Tibial nerve (tissue), 4 donors: ENCODE results near the gene RAB17. TPM values are rescaled to one million over a fixed set of nuclear protein-coding genes. Genes with fewer than 3 reads are reported as not detected.
A peak's percentile ranks its signal among the peaks of the same experiment; 100 is the strongest.

Experiments
- DNase-seq, 2 donors: peaks; one replicate each; pipeline ENCODE4 v3.0.0-alpha.2; 2019; ENCODE audit warnings: low spot score in 2 of 2
- H3K27ac ChIP-seq, 4 donors: fragments of 200-600 bp; sonication (generic) in 3 of 4; one replicate each; pipeline ENCODE4 v1.5.1; 2017 to 2019; ENCODE audit warnings: mild to moderate bottlenecking in 1 of 4
- H3K27me3 ChIP-seq, 2 donors: fragments of 200-600 bp; sonication (generic) in 1 of 2; one replicate each; pipeline versions ENCODE4 v1.5.1 to v1.6.0; 2017 to 2019
- H3K36me3 ChIP-seq, 3 donors: fragments of 200-600 bp; sonication (generic); one replicate each; pipeline ENCODE4 v1.5.1; 2018 to 2019
- H3K4me1 ChIP-seq, 4 donors: fragments of 200-600 bp; sonication (generic) in 3 of 4; one replicate each; pipeline ENCODE4 v1.5.1; 2017 to 2019
- H3K4me3 ChIP-seq, 4 donors: fragments of 200-600 bp; sonication (generic) in 3 of 4; one replicate each; pipeline ENCODE4 v1.5.1; 2017 to 2019; ENCODE audit warnings: mild to moderate bottlenecking in 1 of 4, moderate library complexity in 1 of 4
- H3K9me3 ChIP-seq, 4 donors: fragments of 200-600 bp; sonication (generic) in 3 of 4; one replicate each; pipeline ENCODE4 v1.5.1; 2017 to 2019
- CTCF ChIP-seq, 5 experiments: fragments of 200-600 bp in 3 of 5; fragments of 450-650 bp in 2 of 5; sonication (generic) in 3 of 5; IDR thresholded peaks; one replicate each; pipeline ENCODE4 v1.5.1; 2016 to 2019; ENCODE audit warnings: antibody characterized with exemption in 5 of 5, mild to moderate bottlenecking in 3 of 5, moderate library complexity in 2 of 5
- EP300 ChIP-seq, 2 donors: sonication (generic); formaldehyde crosslinking; IDR thresholded peaks; one replicate each; pipeline ENCODE4 v1.6.1; 2017; ENCODE audit warnings: antibody characterized with exemption in 2 of 2, mild to moderate bottlenecking in 1 of 2
- POLR2A ChIP-seq, 2 donors: fragments of 450-650 bp; IDR thresholded peaks; one replicate each; pipeline ENCODE4 v1.6.1; 2017; ENCODE audit warnings: antibody characterized with exemption in 2 of 2, mild to moderate bottlenecking in 2 of 2, moderate library complexity in 2 of 2
- WGBS, 2 donors: methylation state at CpG; one replicate each; pipeline ENCODE4 v1.1.5; 2018; 5-methylcytosine and 5-hydroxymethylcytosine counted together
- total RNA-seq, 4 donors: library from RNA; depleted of rRNA; stranded (reverse); fragments of >200 nt; gene quantifications; one replicate each; pipeline ENCODE4 v1.1.0, GENCODE V29; 2016

The RAB17 gene
- 1 to 10 TPM in 1 of 4 donors, under 1 TPM in 1, not detected in 2; 0.63 to 2.1 TPM for total RNA-seq

DNA sequence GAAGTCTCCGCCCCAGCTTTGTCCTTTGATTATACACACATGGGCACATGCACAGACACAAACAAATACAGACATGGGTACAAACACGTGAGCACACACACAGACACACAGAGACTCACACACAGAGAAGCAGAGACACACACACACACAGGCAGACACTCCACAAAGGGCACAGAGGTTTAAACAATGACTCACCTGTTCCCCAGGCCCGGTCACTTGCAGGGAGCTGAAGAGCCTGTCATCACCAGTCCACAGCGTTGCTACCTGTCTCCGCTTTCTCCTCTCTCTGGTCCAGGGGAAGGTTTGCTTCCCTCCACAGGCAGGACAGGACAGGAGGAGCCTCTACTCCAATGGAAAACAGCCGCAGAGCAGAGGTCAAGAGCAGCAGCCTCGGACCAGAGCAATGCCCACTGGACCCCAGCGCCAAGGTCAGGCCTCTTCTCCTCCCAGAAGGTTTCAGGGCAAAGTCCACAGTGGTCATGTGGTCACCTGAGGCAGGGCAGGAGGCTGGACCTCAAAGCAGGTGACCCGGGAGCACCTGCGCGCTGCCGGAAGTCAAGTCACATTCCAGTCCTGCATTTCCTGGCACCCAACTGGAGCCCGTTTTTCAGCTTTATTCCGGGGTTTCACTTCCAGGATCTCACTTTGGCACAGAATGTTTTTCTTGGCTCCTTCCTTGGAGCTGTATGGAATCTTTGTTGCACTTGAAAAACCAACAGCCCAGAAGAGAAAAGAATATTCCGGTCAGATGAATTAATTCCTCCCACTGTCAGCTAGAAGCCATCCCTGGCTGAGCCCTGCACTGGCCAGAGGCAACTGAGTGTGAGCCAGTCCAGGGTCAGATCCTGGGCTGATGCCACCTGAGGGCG lies at the start of gene RAB17:
Gene RAB17 (minus strand): TSS at position 463 of the 869 bp plus-strand sequence. CDS start 4,580 bp downstream, outside the sequence.
- no peak for DNase-seq
- 46 to 57% methylated on average over 9 to 16 of the region's 16 CpGs for WGBS, 2 donors
- TF ChIP-seq POLR2A (IDR thresholded peaks at IDR 0.05) = no peak
- no peak for TF ChIP-seq EP300 (IDR thresholded peaks at IDR 0.05)
- TF ChIP-seq CTCF (IDR thresholded peaks at IDR 0.05) = no peak
- H3K4me1 ChIP-seq = peaks cover 0 to 16% (median 5%) of the 10 kb centered on the region in 4 donors
- H3K27ac ChIP-seq = peak within 1 kb of the TSS in 3 of 4 donors; percentile 5 to 44 (median 38)
- peaks cover 0 to 6% (median 0%) of the 10 kb centered on the region in 4 donors for H3K9me3 ChIP-seq
- peak within 1 kb of the TSS in 1 of 4 donors; percentile 9 for H3K4me3 ChIP-seq
- H3K27me3 ChIP-seq = no peaks in the 10 kb centered on the region
- H3K36me3 ChIP-seq = no peaks in the 10 kb centered on the region

- DNase-seq = no peak
- WGBS, 2 donors = 85 to 86% methylated on average over 6 of the region's 6 CpGs
Observed at GRCh38 chr2:237639836-237640220, 49.3 kb upstream of the RAB17 start.

DNA sequence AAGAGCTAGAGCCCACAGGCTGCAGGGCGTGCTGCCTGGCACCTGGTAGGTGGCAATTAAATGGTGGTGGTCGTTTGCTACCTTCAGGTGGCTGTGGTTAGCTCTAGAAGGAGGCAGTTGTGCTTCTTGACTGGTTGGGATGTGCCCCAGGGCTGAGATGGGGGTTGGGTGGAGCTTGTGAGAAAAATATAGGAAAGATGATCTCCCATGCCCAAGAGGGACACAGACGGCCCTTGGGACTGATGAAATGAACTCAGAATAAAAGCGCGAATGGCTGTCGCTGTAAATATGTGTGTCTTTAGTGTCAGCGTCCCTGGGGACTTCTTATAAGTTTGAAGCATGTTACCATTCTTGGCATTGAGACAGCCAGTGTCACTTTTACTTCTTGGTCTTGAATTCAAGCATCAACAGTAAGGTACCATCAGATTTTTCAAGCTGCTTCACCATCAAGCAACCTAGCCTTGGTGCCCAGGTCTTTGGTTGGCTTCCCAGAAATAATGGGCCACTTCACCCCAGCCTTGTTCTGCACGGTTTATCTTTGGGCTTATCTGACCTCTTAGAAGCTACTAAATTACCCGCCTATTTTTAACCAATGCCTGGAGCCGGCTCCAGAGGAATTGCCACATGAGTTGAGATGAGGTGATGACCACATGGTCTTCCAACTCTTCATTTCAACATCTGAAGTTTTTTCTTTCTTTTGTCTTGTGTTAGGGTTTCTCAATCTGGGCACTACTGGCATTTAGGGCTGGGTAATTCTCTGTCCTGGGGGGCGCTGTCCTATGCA lies 48.7 kb upstream of the RAB17 start:
- no peaks in the 10 kb centered on the region for H3K36me3 ChIP-seq
- WGBS, 2 donors = 74 to 82% methylated on average over 11 of the region's 11 CpGs
- peaks cover 0 to 9% (median 0%) of the 10 kb centered on the region in 4 donors for H3K9me3 ChIP-seq
- H3K4me3 ChIP-seq = no peak overlapping the region
- TF ChIP-seq POLR2A (IDR thresholded peaks at IDR 0.05) (no peak), CTCF (IDR thresholded peaks at IDR 0.05) (no peak), EP300 (IDR thresholded peaks at IDR 0.05) (no peak)
- no peak for DNase-seq
- no peaks in the 10 kb centered on the region for H3K27me3 ChIP-seq
- no peaks in the 10 kb centered on the region for H3K4me1 ChIP-seq
- no peak overlapping the region for H3K27ac ChIP-seq

More at GRCh38 chr2:237639836-237640220, 49.3 kb upstream of the RAB17 start:
- H3K27me3 ChIP-seq = no peaks in the 10 kb centered on the region
- TF ChIP-seq POLR2A (IDR thresholded peaks at IDR 0.05) (no peak), CTCF (IDR thresholded peaks at IDR 0.05) (no peak), EP300 (IDR thresholded peaks at IDR 0.05) (no peak)
- H3K27ac ChIP-seq = no peak overlapping the region
- no peak overlapping the region for H3K4me3 ChIP-seq
- no peaks in the 10 kb centered on the region for H3K4me1 ChIP-seq
- peaks cover 0 to 3% (median 0%) of the 10 kb centered on the region in 4 donors for H3K9me3 ChIP-seq
- H3K36me3 ChIP-seq = peaks cover 0 to 2% (median 0%) of the 10 kb centered on the region in 3 donors

DNA sequence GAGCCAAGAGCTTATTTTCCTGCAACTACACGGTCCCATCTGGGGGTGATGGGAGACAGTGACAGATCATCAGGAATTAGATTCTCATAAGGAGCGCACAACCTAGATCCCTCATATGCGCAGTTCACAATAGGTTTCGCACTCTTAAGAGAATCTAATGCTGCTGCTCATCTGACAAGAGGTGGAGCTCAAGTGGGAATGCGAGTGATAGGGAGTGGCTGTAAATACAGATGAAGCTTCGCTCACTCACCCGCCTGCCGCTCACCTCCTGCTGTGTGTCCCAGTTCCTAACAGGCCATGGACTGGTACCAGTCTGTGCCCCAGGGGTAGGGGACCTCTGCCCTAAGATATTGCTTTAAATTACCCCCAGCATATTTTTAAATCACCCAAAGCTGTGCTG lies 47.6 kb upstream of the RAB17 start:
- Histone ChIP-seq H3K9me3 (peaks cover 0 to 11% (median 0%) of the 10 kb centered on the region in 4 donors), H3K27ac (no peak overlapping the region), H3K36me3 (no peaks in the 10 kb centered on the region), H3K27me3 (no peaks in the 10 kb centered on the region), H3K4me3 (no peak overlapping the region), H3K4me1 (no peaks in the 10 kb centered on the region)
- WGBS, 2 donors = 92 to 93% methylated on average over 8 of the region's 8 CpGs
- no peak for DNase-seq
- TF ChIP-seq EP300 (IDR thresholded peaks at IDR 0.05) (no peak), CTCF (IDR thresholded peaks at IDR 0.05) (no peak), POLR2A (IDR thresholded peaks at IDR 0.05) (no peak)
